ENCODE data around the gene NDUFAF8. TPM values are rescaled to one million over a fixed set of nuclear protein-coding genes. Genes with fewer than 3 reads are reported as not detected.

NDUFAF8 gene
- total RNA-seq, 1 donor from 2014 or later: 73.6 TPM

DNA sequence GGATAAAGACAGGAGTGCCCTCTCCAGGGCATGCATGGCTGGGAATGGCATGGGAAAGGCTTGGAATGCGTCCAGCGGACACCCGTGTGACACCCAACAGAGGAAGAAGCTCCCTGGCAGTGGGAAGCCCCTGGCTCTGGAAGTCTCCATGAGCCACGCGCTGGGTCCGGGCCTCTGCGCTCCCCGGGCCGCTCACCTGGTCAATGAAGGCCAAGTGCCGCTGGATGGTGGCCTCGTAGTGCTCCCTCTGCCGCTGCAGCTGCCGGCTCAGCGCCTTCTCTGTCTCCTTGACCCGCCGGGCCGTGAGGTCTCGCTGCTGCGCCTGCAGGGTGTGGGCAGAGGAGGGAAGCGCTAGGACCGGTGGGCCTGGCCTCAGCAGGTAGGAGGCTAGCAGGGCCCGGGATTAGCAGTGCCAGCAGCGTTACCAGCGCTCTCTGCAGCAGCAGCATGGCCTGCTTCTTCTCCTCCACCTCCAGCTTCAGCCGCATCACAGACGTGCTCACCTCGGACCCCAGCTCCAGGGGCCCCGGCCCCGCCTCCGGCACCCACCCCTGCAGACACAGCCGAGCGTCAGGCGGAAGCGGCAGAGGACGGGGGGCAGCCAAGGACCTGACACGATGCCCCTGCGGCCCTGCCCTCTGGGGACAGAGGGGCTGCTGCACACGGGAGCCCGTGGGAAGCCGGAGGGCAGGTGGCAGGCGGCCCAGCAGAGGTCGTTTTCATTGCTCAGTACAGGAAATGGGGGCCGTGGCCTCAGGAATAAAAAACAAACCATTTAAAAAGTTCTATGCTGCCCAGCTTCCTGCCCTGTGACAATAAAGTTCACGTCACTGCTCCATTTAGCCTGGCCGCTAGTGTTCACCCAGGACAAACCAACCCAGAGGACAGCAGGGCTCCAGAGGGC, 42.4 kb upstream of the NDUFAF8 start:
- no peaks in the 10 kb centered on the region for H3K27me3 Mint-ChIP-seq
- no peak for DNase-seq
- H3K9me3 Mint-ChIP-seq: no peaks in the 10 kb centered on the region
- no peak overlapping the region for H3K27ac Mint-ChIP-seq
- H3K4me1 Mint-ChIP-seq: no peaks in the 10 kb centered on the region
- H3K36me3 Mint-ChIP-seq (ENCODE audit: low read depth): no peaks in the 10 kb centered on the region
- intact Hi-C loops (cut with micrococcal nuclease): no loop called here
- no peak overlapping the region for H3K4me3 Mint-ChIP-seq

GRCh38 chr17:81197409-81197795, 41.7 kb upstream of the NDUFAF8 start:
- intact Hi-C loops (cut with micrococcal nuclease): no loop called here
- DNase-seq: no peak
- Mint-ChIP-seq H3K4me1 (no peaks in the 10 kb centered on the region), H3K36me3 (ENCODE audit: low read depth) (no peaks in the 10 kb centered on the region), H3K9me3 (no peaks in the 10 kb centered on the region), H3K27me3 (no peaks in the 10 kb centered on the region), H3K27ac (no peak overlapping the region), H3K4me3 (no peak overlapping the region)

DNA sequence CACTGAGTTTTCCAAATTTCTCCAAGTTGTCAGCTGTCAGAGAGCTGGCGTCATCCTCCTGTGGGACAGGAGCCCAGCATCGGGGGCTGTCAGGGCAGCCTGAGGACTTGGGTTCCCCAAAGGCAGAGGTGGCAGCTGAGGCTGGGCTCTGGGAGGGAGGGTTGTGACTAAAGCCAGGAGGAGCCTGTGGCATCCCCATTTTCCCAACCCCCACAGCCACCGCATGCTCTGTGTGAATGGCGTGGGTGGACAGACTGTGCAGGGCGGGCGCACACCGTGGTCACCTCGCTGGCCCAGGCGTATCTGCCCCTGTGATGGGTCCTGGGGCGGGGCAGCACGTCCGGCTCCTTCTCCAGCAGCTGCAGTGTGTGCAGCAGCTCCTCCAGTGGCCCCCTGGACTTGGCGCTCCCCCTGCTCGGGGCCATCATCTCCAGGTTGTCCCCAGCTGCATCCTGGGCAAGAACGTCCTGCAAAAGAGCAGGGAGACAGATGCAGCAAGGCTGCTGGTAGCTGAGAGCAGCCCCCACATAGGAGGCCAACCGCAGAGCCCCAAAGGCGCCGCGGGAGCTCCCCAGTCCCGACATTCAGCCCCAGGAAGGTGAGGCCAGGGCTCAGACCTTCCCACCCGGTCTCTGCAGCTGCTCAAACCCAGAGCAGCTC, 41.2 kb upstream of the NDUFAF8 start:
- Mint-ChIP-seq H3K9me3 (no peaks in the 10 kb centered on the region), H3K27ac (no peak overlapping the region), H3K36me3 (ENCODE audit: low read depth) (no peaks in the 10 kb centered on the region), H3K4me1 (no peaks in the 10 kb centered on the region), H3K27me3 (no peaks in the 10 kb centered on the region), H3K4me3 (no peak overlapping the region)
- no peak for DNase-seq
- intact Hi-C loops (cut with micrococcal nuclease): no loop called here

- intact Hi-C loops (cut with micrococcal nuclease): no loop called here
- no peak for DNase-seq
- H3K4me1 Mint-ChIP-seq: no peaks in the 10 kb centered on the region
- H3K9me3 Mint-ChIP-seq: no peaks in the 10 kb centered on the region
- H3K27ac Mint-ChIP-seq: no peak overlapping the region
- no peaks in the 10 kb centered on the region for H3K27me3 Mint-ChIP-seq
- H3K36me3 Mint-ChIP-seq (ENCODE audit: low read depth): no peaks in the 10 kb centered on the region
- H3K4me3 Mint-ChIP-seq: no peak overlapping the region
Observed at GRCh38 chr17:81198826-81199481, 40.2 kb upstream of the NDUFAF8 start.

GRCh38 chr17:81199482-81199830, 39.7 kb upstream of the NDUFAF8 start:
- intact Hi-C loops (cut with micrococcal nuclease): no loop called here
- H3K4me3 Mint-ChIP-seq: no peak overlapping the region
- no peaks in the 10 kb centered on the region for H3K27me3 Mint-ChIP-seq
- no peaks in the 10 kb centered on the region for H3K4me1 Mint-ChIP-seq
- H3K36me3 Mint-ChIP-seq (ENCODE audit: low read depth): no peaks in the 10 kb centered on the region
- H3K9me3 Mint-ChIP-seq: no peaks in the 10 kb centered on the region
- no peak for DNase-seq
- H3K27ac Mint-ChIP-seq: no peak overlapping the region

GRCh38 chr17:81200201-81200600, 38.9 kb upstream of the NDUFAF8 start:
- no peaks in the 10 kb centered on the region for H3K36me3 Mint-ChIP-seq (ENCODE audit: low read depth)
- H3K27ac Mint-ChIP-seq: no peak overlapping the region
- intact Hi-C loops (cut with micrococcal nuclease): no loop called here
- H3K27me3 Mint-ChIP-seq: no peaks in the 10 kb centered on the region
- no peak for DNase-seq
- H3K4me1 Mint-ChIP-seq: no peaks in the 10 kb centered on the region
- H3K4me3 Mint-ChIP-seq: no peak overlapping the region
- no peaks in the 10 kb centered on the region for H3K9me3 Mint-ChIP-seq

DNA sequence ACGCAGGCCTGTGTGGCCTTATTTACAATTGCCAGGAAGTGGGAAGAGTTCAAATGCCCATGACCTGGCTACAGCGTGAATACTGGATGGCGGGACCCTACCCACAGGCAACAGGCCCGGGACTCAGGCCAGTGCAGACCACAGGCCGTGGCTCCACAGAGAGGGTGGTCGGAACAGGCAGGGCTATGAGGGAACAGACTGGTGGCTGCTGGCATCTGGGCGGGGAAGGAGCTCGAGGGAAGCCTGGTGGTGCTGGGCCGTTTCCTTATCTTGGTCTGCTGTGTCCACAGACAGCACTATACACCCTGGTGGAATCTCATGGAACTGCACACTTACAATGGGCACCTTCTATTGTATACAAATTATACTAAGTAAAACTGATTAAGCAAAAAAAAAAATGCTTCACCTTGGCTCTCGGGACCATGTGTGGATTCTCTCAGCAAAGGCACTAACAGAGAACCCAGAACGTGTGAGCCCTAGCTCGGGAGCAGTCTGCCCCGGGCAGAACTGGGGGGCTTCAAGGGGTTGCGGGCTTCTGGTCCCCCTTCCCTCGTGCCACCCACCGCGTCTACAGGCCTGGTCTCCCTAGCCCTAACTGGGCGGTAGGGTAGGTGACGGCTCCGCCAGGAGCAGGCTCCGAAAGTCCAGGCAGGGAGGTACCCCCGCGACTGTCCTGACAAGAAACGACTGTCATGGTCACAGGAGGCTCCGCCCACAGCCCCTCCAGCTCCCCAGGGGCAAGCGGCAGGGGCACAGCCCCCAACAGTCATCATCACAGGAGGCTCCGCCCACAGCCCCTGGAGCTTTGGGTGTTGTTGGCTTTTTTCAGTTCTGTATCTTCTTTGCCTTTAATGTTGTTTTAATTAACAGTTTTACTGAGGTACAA, 38.2 kb upstream of the NDUFAF8 start:
- Mint-ChIP-seq H3K9me3 (no peaks in the 10 kb centered on the region), H3K27ac (no peak overlapping the region), H3K27me3 (no peaks in the 10 kb centered on the region), H3K36me3 (ENCODE audit: low read depth) (no peaks in the 10 kb centered on the region), H3K4me1 (no peaks in the 10 kb centered on the region), H3K4me3 (no peak overlapping the region)
- peak; percentile 77 for DNase-seq
- intact Hi-C loops (cut with micrococcal nuclease): no loop called here

DNA sequence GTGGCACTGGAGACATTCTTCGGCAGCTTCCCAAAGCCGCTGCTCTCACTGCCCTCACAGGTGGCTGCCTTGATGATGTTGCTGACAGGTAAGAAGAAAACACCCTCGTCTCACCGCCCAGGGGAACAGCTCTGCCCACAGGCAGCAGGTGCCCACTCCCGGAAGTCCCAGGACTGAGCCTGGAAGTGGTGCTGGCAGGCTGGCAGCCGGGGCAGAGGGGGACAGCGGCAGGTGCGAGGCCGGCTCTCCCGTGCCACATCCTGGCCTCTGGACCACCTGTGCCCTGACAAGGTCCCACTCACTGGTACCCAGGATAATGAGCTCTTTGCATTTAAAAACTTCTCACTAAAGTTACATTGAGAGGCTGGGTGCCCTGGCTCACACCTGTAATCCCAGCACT, 36.8 kb upstream of the NDUFAF8 start:
- Mint-ChIP-seq H3K36me3 (ENCODE audit: low read depth) (no peaks in the 10 kb centered on the region), H3K4me3 (no peak overlapping the region), H3K9me3 (no peaks in the 10 kb centered on the region), H3K27ac (no peak overlapping the region), H3K4me1 (no peaks in the 10 kb centered on the region), H3K27me3 (no peaks in the 10 kb centered on the region)
- intact Hi-C loops (cut with micrococcal nuclease): no loop called here
- no peak for DNase-seq

GRCh38 chr17:81203136-81203535, 36.0 kb upstream of the NDUFAF8 start:
- Mint-ChIP-seq H3K27ac (no peak overlapping the region), H3K27me3 (no peaks in the 10 kb centered on the region), H3K4me1 (peaks cover 3% of the 10 kb centered on the region), H3K9me3 (no peaks in the 10 kb centered on the region), H3K4me3 (no peak overlapping the region), H3K36me3 (ENCODE audit: low read depth) (no peaks in the 10 kb centered on the region)
- DNase-seq: no peak
- intact Hi-C loops (cut with micrococcal nuclease): no loop called here

DNA sequence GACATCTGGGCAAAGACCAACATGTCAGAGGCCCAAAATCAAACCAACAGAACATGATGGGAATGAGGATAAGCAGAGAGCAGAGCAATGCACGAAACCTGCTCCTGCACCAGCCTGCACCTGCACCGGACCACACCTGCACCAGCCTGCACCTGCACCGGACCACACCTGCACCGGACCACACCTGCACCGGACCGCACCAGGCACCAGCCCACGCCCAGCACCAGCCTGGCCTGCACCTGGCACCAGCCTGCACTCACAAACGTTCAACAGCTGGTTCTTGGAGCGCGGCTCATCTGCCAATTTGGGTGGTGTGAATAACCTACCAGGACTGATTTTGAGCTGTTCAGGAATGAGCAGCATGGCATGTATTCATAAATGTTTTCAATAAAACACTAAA, 34.5 kb upstream of the NDUFAF8 start:
- no peaks in the 10 kb centered on the region for H3K27me3 Mint-ChIP-seq
- H3K4me3 Mint-ChIP-seq: no peak overlapping the region
- no peaks in the 10 kb centered on the region for H3K9me3 Mint-ChIP-seq
- intact Hi-C loops (cut with micrococcal nuclease): no loop called here
- H3K4me1 Mint-ChIP-seq: peaks cover 3% of the 10 kb centered on the region
- H3K36me3 Mint-ChIP-seq (ENCODE audit: low read depth): no peaks in the 10 kb centered on the region
- H3K27ac Mint-ChIP-seq: no peak overlapping the region
- no peak for DNase-seq

DNA sequence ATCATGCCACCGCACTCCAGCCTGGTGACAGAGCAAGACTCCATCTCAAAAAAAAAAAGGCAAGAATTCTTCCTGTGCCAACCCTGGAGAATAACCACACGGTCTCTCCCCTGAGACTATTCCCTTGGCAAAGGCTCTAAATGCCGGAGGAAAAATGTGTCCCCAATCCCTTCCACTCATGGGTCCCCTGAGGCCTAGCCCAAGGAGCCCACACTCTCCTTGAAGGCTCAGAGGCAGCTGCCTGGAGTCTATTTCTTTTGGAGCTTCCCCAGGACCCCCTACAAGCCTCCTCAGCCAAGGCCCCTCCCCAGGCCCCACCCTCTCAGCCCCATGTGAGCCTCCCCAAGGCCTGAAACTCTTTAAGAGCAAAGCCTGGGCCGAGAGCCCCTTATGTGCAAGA, 33.0 kb upstream of the NDUFAF8 start:
- no peaks in the 10 kb centered on the region for H3K36me3 Mint-ChIP-seq (ENCODE audit: low read depth)
- no peak overlapping the region for H3K4me3 Mint-ChIP-seq
- H3K4me1 Mint-ChIP-seq: peaks cover 3% of the 10 kb centered on the region
- intact Hi-C loops (cut with micrococcal nuclease): no loop called here
- no peak overlapping the region for H3K27ac Mint-ChIP-seq
- no peaks in the 10 kb centered on the region for H3K9me3 Mint-ChIP-seq
- DNase-seq: no peak
- H3K27me3 Mint-ChIP-seq: no peaks in the 10 kb centered on the region

- DNase-seq: no peak
- peaks cover 3% of the 10 kb centered on the region for H3K4me1 Mint-ChIP-seq
- intact Hi-C loops (cut with micrococcal nuclease): no loop called here
- no peak overlapping the region for H3K4me3 Mint-ChIP-seq
- no peaks in the 10 kb centered on the region for H3K9me3 Mint-ChIP-seq
- H3K27ac Mint-ChIP-seq: no peak overlapping the region
- H3K27me3 Mint-ChIP-seq: no peaks in the 10 kb centered on the region
- no peaks in the 10 kb centered on the region for H3K36me3 Mint-ChIP-seq (ENCODE audit: low read depth)
Observed at GRCh38 chr17:81206657-81207056, 32.5 kb upstream of the NDUFAF8 start.

GRCh38 chr17:81207610-81208581, 31.2 kb upstream of the NDUFAF8 start:
- Mint-ChIP-seq H3K9me3 (no peaks in the 10 kb centered on the region), H3K4me1 (peaks cover 3% of the 10 kb centered on the region), H3K27ac (peak overlapping the region; percentile 19), H3K27me3 (no peaks in the 10 kb centered on the region), H3K36me3 (ENCODE audit: low read depth) (no peaks in the 10 kb centered on the region), H3K4me3 (no peak overlapping the region)
- DNase-seq: no peak
- intact Hi-C loops (cut with micrococcal nuclease): no loop called here
